Nephron (organoid): ENCODE results near the gene TMEM151B.

ENCODE experiments used
- H3K27ac Mint-ChIP-seq, 3 experiments: 2 replicates each; pipeline ENCODE4 v1.8.0; 2020; ENCODE audit warnings: mixed read lengths in 3 of 3, mild to moderate bottlenecking in 2 of 3, moderate library complexity in 1 of 3
- H3K27me3 Mint-ChIP-seq: 2 replicates; pipeline ENCODE4 v1.8.0; 2021; ENCODE audit warnings: low read depth, mild to moderate bottlenecking, moderate library complexity, mixed read lengths
- H3K36me3 Mint-ChIP-seq: 2 replicates; pipeline ENCODE4 v1.8.0; 2020; ENCODE audit warnings: low read depth, mixed read lengths
- H3K4me1 Mint-ChIP-seq: 2 replicates; pipeline ENCODE4 v1.8.0; 2020; ENCODE audit warnings: mixed read lengths
- H3K4me3 Mint-ChIP-seq, 3 experiments: 2 replicates each; pipeline ENCODE4 v1.8.0; 2020; ENCODE audit warnings: mild to moderate bottlenecking in 3 of 3, mixed read lengths in 3 of 3, moderate library complexity in 2 of 3
- H3K9me3 Mint-ChIP-seq: 2 replicates; pipeline ENCODE4 v1.8.0; 2020; ENCODE audit warnings: mixed read lengths
- CTCF ChIP-seq, 3 experiments: fragments of 200-600 bp; sonication (generic); IDR thresholded peaks; one replicate each; pipeline ENCODE4 v1.5.0; 2021; ENCODE audit warnings: antibody characterized with exemption in 3 of 3; ENCODE audit not compliant: unreplicated experiment in 3 of 3

TMEM151B gene

GRCh38 chr6:44304282-44305199 is 34.3 kb downstream of the TMEM151B start:
- H3K27me3 Mint-ChIP-seq: peaks cover 4% of the 10 kb centered on the region
- no peaks in the 10 kb centered on the region for H3K9me3 Mint-ChIP-seq
- peaks cover 51% of the 10 kb centered on the region for H3K36me3 Mint-ChIP-seq
- no peak overlapping the region for H3K4me3 Mint-ChIP-seq
- no peaks in the 10 kb centered on the region for H3K4me1 Mint-ChIP-seq
- TF ChIP-seq CTCF (IDR thresholded peaks at IDR 0.05; ENCODE audit: unreplicated experiment in 3 of 3): peak; percentile 68 to 76 (median 73)
- no peak overlapping the region for H3K27ac Mint-ChIP-seq

- H3K27me3 Mint-ChIP-seq: no peaks in the 10 kb centered on the region
- no peak overlapping the region for H3K4me3 Mint-ChIP-seq
- no peak for TF ChIP-seq CTCF (IDR thresholded peaks at IDR 0.05; ENCODE audit: unreplicated experiment in 3 of 3)
- H3K9me3 Mint-ChIP-seq: no peaks in the 10 kb centered on the region
- no peak overlapping the region for H3K27ac Mint-ChIP-seq
- no peaks in the 10 kb centered on the region for H3K4me1 Mint-ChIP-seq
- peaks cover 55% of the 10 kb centered on the region for H3K36me3 Mint-ChIP-seq
Observed at GRCh38 chr6:44305200-44305725, 35.0 kb downstream of the TMEM151B start.

- H3K4me1 Mint-ChIP-seq: peaks cover 2% of the 10 kb centered on the region
- TF ChIP-seq CTCF (IDR thresholded peaks at IDR 0.05; ENCODE audit: unreplicated experiment in 3 of 3): no peak
- no peaks in the 10 kb centered on the region for H3K27me3 Mint-ChIP-seq
- H3K36me3 Mint-ChIP-seq: peaks cover 56% of the 10 kb centered on the region
- H3K4me3 Mint-ChIP-seq: no peak overlapping the region
- no peak overlapping the region for H3K27ac Mint-ChIP-seq
- H3K9me3 Mint-ChIP-seq: no peaks in the 10 kb centered on the region
Observed at GRCh38 chr6:44306710-44307109, 36.5 kb downstream of the TMEM151B start.

DNA sequence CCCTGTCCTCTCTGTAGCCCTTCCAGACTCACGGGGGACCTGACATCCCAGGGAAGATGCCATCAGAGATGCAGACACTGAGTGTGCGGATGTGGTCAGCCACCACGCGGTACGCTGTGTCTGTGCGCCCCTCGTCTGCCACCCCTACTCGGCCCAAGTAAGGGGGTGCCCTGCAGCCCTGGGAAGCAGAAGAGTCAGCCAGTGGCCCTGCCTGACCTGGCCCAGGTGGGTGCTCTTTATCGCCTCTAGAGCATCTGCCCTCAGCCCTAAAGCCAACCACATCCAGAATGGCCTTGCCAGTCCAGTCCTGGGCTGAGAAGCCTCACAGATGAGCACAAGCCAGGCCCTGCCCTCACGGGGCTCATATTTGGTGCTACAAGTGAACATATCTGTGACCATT is 37.0 kb downstream of the TMEM151B start:
- no peaks in the 10 kb centered on the region for H3K9me3 Mint-ChIP-seq
- H3K4me3 Mint-ChIP-seq: no peak overlapping the region
- no peak overlapping the region for H3K27ac Mint-ChIP-seq
- peaks cover 7% of the 10 kb centered on the region for H3K4me1 Mint-ChIP-seq
- H3K36me3 Mint-ChIP-seq: peaks cover 52% of the 10 kb centered on the region
- no peak for TF ChIP-seq CTCF (IDR thresholded peaks at IDR 0.05; ENCODE audit: unreplicated experiment in 3 of 3)
- H3K27me3 Mint-ChIP-seq: no peaks in the 10 kb centered on the region

DNA sequence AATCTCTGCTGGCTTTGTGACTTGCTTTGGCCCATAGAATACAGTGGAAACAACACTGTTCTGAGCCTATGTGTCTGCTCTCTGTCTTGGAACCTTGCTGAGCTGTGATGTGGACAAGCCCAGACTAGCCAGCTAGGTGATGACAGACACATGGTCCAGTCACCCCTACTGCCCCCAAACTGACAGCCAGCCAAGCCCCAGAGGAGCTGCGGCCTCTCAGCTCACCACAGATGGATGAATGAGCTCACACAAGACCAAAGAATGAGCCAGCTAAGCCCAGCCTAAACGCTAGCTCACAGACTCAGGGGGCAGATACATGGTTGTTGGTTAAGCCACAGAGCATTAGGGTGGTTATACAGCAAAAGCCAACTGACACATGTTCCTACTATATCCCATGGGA is 38.8 kb downstream of the TMEM151B start:
- H3K9me3 Mint-ChIP-seq: no peaks in the 10 kb centered on the region
- H3K4me3 Mint-ChIP-seq: peak overlapping the region in 2 of 3 experiments; percentile 52 to 53

More for the DNA sequence above, 38.8 kb downstream of the TMEM151B start:
- Mint-ChIP-seq H3K36me3 (peaks cover 46% of the 10 kb centered on the region), H3K27ac (no peak overlapping the region), H3K4me1 (peaks cover 8% of the 10 kb centered on the region), H3K27me3 (no peaks in the 10 kb centered on the region)
- TF ChIP-seq CTCF (IDR thresholded peaks at IDR 0.05; ENCODE audit: unreplicated experiment in 3 of 3): no peak
